Measurements from ENCODE around the gene ZNF844.

The ZNF844 gene

GRCh38 chr19:12117201-12117970 lies 52.9 kb downstream of the ZNF844 start:
- Histone ChIP-seq H3K27ac (no peak overlapping the region), H3K36me3 (peaks cover 60% of the 10 kb centered on the region), H4K20me1 (no peaks in the 10 kb centered on the region), H3K4me3 (no peak overlapping the region), H3K9ac (no peak overlapping the region), H3K4me1 (no peaks in the 10 kb centered on the region), H3K27me3 (no peaks in the 10 kb centered on the region), H3K4me2 (no peak overlapping the region), H3K9me3 (peaks cover 71% of the 10 kb centered on the region)
- no peak for TF ChIP-seq Cebpa-rat (IDR thresholded peaks at IDR 0.05)

GRCh38 chr19:12126707-12127106 lies 62.2 kb downstream of the ZNF844 start:
- Histone ChIP-seq H3K9me3 (peaks cover 46% of the 10 kb centered on the region), H3K27ac (no peak overlapping the region), H3K4me3 (no peak overlapping the region), H3K36me3 (peaks cover 55% of the 10 kb centered on the region), H3K4me2 (no peak overlapping the region), H3K9ac (no peak overlapping the region), H4K20me1 (no peaks in the 10 kb centered on the region), H3K27me3 (no peaks in the 10 kb centered on the region), H3K4me1 (no peaks in the 10 kb centered on the region)
- no peak for TF ChIP-seq Cebpa-rat (IDR thresholded peaks at IDR 0.05)

All from BLaER1 (cell line).